ENCODE data around the gene ZCCHC2. TPM values are rescaled to one million over a fixed set of nuclear protein-coding genes. Genes with fewer than 3 reads are reported as not detected.
A peak's percentile ranks its signal among the peaks of the same experiment; 100 is the strongest.

The ZCCHC2 gene
- total RNA-seq, 4 donors from 2014 or later: 20.1 to 28.5 (median 24.9) TPM

DNA sequence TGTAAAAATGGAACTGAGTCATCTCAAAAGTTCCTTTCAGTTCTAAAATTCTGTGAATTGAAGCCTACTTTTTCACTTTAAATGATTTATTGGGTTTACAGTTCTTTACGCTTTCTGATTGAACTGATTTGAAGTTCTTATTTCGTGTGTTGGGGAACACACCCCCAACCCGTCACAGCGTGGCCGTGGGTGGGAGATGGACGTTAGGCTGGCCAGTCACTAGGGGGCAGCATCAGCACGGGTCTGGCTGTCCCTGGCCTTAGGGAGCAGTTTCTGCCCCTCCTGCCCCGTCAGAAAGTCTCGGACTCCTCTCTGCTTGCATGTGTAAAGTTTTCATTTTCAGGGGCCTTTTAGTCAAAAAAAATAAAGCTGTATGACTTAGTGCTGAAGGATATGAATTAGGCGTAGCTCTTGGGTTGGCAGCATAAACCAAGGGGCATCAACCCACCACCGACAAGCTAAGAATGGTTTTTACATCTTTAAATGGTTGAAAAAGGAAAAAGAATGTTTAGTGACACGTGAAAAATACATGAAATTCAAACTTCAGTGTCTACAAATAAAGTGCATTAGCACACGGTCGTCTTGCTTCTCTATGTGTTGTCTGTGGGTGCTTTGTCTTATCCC, 63.4 kb downstream of the ZCCHC2 start:
- TF ChIP-seq, protein P1, sequence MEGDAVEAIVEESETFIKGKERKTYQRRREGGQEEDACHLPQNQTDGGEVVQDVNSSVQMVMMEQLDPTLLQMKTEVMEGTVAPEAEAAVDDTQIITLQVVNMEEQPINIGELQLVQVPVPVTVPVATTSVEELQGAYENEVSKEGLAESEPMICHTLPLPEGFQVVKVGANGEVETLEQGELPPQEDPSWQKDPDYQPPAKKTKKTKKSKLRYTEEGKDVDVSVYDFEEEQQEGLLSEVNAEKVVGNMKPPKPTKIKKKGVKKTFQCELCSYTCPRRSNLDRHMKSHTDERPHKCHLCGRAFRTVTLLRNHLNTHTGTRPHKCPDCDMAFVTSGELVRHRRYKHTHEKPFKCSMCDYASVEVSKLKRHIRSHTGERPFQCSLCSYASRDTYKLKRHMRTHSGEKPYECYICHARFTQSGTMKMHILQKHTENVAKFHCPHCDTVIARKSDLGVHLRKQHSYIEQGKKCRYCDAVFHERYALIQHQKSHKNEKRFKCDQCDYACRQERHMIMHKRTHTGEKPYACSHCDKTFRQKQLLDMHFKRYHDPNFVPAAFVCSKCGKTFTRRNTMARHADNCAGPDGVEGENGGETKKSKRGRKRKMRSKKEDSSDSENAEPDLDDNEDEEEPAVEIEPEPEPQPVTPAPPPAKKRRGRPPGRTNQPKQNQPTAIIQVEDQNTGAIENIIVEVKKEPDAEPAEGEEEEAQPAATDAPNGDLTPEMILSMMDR (IDR thresholded peaks at IDR 0.05): peak; percentile 60 to 84 (median 70)
- TF ChIP-seq POLR2A (IDR thresholded peaks at IDR 0.05): no peak

DNA sequence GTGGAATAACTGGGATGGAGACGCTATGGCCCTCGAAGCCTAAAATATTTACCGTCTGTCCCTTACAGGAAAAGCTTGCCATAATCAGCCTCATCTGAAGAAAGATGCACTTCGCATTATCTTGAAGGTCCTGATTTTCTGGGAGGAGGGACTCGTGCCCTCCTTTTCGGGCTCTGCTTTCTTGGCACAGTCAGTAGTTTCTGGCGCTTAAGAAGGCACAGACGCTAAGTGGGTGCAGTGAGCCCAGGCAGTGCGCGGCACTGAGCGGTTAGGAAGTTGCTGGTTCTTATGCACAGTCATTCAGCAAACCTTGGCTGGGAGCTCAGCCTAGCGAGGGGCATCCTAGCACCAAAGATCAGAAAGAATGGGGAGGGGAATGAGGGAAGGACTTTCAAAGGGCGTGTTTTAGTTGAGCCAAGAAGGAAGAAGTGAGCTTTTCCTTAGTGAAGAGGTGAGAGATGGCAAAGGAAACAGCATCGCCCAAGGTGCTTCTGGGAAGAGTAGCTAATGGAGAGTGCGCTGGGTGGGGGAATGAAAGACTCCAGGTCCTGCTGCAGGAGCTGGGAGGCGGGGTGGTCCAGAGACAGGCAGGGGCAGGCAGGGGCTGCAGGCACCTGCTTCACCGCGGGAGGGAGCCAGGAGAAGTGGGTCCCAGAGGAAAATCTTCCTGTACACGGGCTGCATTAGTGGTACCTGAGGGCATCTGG, 64.1 kb downstream of the ZCCHC2 start:
- intact Hi-C loops (cut with DNase I): loop anchor here (2.0 to 5.0 kb wide), 2 partner anchors 160 to 396 kb away; no protein-coding TSS in a partner anchor
- H3K36me3 ChIP-seq: no peaks in the 10 kb centered on the region
- H3K27ac ChIP-seq: no peak overlapping the region
- no peak overlapping the region for H3K4me3 ChIP-seq (replicated peaks in 1 of 3)
- DNase-seq: no peak
- peaks cover 3 to 16% of the 10 kb centered on the region in 2 donors for H3K4me1 ChIP-seq
- H3K9me3 ChIP-seq: no peaks in the 10 kb centered on the region
- no peaks in the 10 kb centered on the region for H3K27me3 ChIP-seq
- 85 to 90% methylated on average over 17 to 19 of the region's 19 CpGs for WGBS, 2 donors
- no peak for TF ChIP-seq POLR2A (IDR thresholded peaks at IDR 0.05)
- TF ChIP-seq, protein P1 (IDR thresholded peaks at IDR 0.05): no peak

More for the DNA sequence above, 63.4 kb downstream of the ZCCHC2 start:
- Histone ChIP-seq H3K4me3 (replicated peaks in 1 of 3) (no peak overlapping the region), H3K4me1 (peaks cover 3 to 16% of the 10 kb centered on the region in 2 donors), H3K27ac (no peak overlapping the region), H3K36me3 (no peaks in the 10 kb centered on the region), H3K9me3 (no peaks in the 10 kb centered on the region), H3K27me3 (no peaks in the 10 kb centered on the region)
- WGBS, 2 donors: 22 to 23% methylated on average over 14 of the region's 14 CpGs
- intact Hi-C loops (cut with DNase I): loop anchor here (2.0 to 5.0 kb wide), 2 partner anchors 159 to 397 kb away; no protein-coding TSS in a partner anchor
- peak; percentile 63 to 70 for DNase-seq

DNA sequence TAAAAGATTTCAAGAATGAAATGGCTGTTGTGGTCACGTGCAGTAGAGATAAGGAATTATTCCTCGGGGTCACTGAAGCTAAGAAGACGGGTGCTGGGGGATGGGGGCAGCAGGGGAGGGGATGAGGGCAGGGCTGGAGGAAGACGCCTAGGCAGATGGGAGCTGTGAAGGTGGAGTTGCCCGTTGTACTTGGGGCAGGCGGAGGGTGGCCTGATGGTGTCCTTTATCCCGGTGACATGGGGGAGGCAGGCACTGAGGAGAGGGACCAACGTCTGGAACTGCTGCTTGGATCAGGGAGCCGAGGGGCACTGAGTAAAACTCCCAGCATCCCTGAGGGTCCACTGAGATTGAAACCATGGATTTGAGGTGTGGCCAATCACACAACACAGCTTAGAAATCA, 64.9 kb downstream of the ZCCHC2 start:
- 81 to 87% methylated on average over 9 of the region's 9 CpGs for WGBS, 2 donors
- no peaks in the 10 kb centered on the region for H3K9me3 ChIP-seq
- H3K4me3 ChIP-seq (replicated peaks in 1 of 3): no peak overlapping the region
- peaks cover 3 to 16% of the 10 kb centered on the region in 2 donors for H3K4me1 ChIP-seq
- no peak for TF ChIP-seq POLR2A (IDR thresholded peaks at IDR 0.05)
- TF ChIP-seq, protein P1 (IDR thresholded peaks at IDR 0.05): no peak
- no peaks in the 10 kb centered on the region for H3K27me3 ChIP-seq
- no peak overlapping the region for H3K27ac ChIP-seq
- intact Hi-C loops (cut with DNase I): loop anchor here (2.0 to 5.0 kb wide), 2 partner anchors 160 to 395 kb away; no protein-coding TSS in a partner anchor
- H3K36me3 ChIP-seq: no peaks in the 10 kb centered on the region
- DNase-seq: no peak

DNA sequence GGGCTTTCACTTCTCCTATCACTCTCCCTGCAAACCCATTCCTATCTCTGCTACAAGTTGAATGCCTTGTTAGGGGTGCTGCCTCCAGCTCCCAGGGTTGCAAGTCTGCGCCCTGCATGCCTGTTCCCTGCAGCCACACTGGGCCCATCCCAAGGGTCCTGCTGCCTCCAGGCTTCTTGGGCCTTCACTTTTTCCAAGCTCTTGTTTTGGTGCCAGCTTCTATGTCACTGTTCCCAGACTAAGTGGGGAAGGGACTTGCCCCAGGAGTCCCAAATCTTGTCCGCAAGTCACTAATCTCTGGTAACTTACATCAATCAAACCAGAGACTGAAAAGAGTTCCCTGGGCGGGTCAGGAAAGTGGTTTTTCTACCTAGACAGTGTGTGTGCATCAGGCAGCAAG, 65.4 kb downstream of the ZCCHC2 start:
- intact Hi-C loops (cut with DNase I): loop anchor here (5.0 kb wide), 1 partner anchor 161 kb away; no protein-coding TSS in a partner anchor

More for the DNA sequence above, 65.4 kb downstream of the ZCCHC2 start:
- H3K27ac ChIP-seq: no peak overlapping the region
- H3K27me3 ChIP-seq: no peaks in the 10 kb centered on the region
- no peak for DNase-seq
- H3K9me3 ChIP-seq: no peaks in the 10 kb centered on the region
- H3K4me3 ChIP-seq (replicated peaks in 1 of 3): no peak overlapping the region
- H3K4me1 ChIP-seq: peaks cover 3 to 16% of the 10 kb centered on the region in 2 donors
- no peak for TF ChIP-seq POLR2A (IDR thresholded peaks at IDR 0.05)
- TF ChIP-seq, protein P1 (IDR thresholded peaks at IDR 0.05): no peak
- no peaks in the 10 kb centered on the region for H3K36me3 ChIP-seq
- WGBS, 2 donors: 90 to 93% methylated on average over 3 of the region's 3 CpGs
